Stimulated activated effector memory CD8-positive, alpha-beta T cell treated with anti-CD3 and anti-CD28 coated beads, Interleukin-12 subunit alpha, Interleukin-12 subunit beta, amount 100 ng/mL, for 72 hours (primary cell): Measurements from ENCODE around the gene RGCC.

Experiments
- ATAC-seq: fragments of 150-1000 bp; cut with Tn5 transposase; 2 replicates; pipeline ENCODE4 v1.10.0; 2021
- DNase-seq, 2 donors: peaks; one replicate each; pipeline ENCODE4 v3.0.0; 2021 to 2022; ENCODE audit warnings: low spot score in 2 of 2
- H3K27ac Mint-ChIP-seq: one replicate; pipeline ENCODE4 v1.8.0; 2022; ENCODE audit warnings: mild to moderate bottlenecking, mixed read lengths
- H3K36me3 Mint-ChIP-seq: one replicate; pipeline ENCODE4 v1.8.0; 2022; ENCODE audit warnings: mild to moderate bottlenecking, mixed read lengths
- H3K4me1 Mint-ChIP-seq: one replicate; pipeline ENCODE4 v1.8.0; 2022; ENCODE audit warnings: mixed read lengths
- H3K4me3 Mint-ChIP-seq: one replicate; pipeline ENCODE4 v1.8.0; 2022; ENCODE audit warnings: mild to moderate bottlenecking, mixed read lengths
- H3K9me3 Mint-ChIP-seq: one replicate; pipeline ENCODE4 v1.8.0; 2022; ENCODE audit warnings: mixed read lengths

The RGCC gene

DNA sequence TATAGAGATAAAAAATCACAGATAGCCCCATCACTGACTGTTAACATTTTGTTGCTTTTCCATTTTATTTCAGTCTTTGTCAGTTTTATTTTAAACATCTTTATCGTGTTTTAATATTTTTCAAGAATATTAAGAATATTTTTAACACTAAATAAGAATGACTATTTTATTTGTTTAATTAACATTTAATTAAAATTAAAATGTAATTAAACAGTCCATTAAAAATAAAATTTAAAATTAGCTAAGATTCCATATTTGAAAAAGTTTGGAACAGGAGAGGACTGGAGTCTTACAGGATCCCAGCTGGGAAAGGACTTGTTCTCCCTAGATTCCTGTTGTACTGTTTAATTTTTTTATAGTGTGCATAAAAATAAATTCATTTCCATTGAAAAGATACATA is 54.5 kb downstream of the RGCC start:
- DNase-seq (no peak), ATAC-seq (no peak)
- Mint-ChIP-seq H3K27ac (no peak overlapping the region), H3K4me1 (no peaks in the 10 kb centered on the region), H3K36me3 (no peaks in the 10 kb centered on the region), H3K9me3 (no peaks in the 10 kb centered on the region), H3K4me3 (no peak overlapping the region)

DNA sequence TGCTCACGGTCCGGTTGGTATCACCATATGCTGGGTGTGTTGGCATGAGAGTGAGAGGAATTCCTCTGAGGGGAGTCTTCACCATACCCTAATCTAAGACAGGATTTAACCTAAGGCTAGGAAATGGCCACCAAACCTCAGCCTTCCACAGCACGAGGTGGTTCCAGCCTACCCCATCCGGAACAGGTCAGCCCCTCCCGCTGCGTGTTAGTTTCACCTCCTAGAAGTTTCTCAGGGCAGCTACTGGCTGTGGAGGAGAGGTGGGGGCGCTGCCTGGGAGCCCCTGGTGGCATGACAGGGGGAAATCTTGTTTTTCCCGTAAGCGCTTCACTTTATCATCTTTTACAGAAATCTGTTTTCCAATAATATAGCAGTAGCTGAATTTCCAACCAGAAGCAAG is 55.1 kb downstream of the RGCC start:
- Mint-ChIP-seq H3K4me1 (no peaks in the 10 kb centered on the region), H3K9me3 (no peaks in the 10 kb centered on the region), H3K27ac (no peak overlapping the region), H3K36me3 (no peaks in the 10 kb centered on the region), H3K4me3 (no peak overlapping the region)
- ATAC-seq (no peak), DNase-seq (peak in 1 of 2 donors; percentile 44)

DNA sequence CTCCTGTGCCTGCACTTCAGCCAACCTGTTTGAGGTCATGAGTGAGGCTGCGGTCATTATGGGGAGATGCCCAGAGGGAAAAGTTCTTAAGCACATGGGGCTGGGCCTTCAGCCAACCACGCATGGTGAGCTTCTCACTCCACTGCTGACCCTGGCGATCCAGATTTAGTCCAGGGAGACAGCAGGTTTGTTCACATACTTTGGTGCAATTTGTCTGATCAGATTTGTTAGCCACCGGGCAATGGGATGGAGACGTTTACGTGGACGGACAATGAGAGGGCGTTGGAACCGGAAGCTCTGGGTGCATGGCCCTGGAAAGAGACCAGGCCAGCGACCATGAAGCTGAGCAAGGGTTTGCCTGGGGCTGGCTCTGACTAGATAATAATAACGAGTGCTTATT is 56.2 kb downstream of the RGCC start:
- DNase-seq (no peak), ATAC-seq (no peak)
- Mint-ChIP-seq H3K4me3 (no peak overlapping the region), H3K4me1 (no peaks in the 10 kb centered on the region), H3K36me3 (no peaks in the 10 kb centered on the region), H3K27ac (peak overlapping the region; percentile 27), H3K9me3 (no peaks in the 10 kb centered on the region)

DNA sequence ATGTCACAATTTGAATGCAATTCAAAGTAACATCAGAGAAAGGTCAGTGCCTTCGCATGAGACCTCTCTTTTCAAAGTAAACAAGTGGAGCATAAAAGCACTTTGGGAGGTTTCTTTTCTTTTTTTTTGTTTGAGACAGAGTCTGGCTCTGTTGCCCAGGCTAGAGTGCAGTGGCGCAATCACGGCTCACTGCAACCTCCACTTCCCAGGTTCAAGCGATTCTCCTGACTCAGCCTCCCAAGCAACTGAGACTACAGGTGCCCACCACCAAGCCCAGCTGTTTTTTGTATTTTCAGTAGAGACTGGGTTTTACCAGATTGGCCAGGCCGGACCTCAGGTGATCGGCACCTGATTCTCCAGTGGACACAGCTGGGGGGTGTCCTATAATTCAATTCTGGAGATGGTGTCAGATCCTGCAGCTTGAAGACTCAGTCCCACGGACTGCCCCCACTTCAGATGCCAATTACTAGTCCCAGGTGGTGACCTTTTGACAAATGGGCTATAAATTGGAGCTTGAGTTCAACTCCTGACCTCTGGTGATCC is 57.6 kb downstream of the RGCC start:
- Mint-ChIP-seq H3K4me3 (no peak overlapping the region), H3K27ac (no peak overlapping the region)

DNA sequence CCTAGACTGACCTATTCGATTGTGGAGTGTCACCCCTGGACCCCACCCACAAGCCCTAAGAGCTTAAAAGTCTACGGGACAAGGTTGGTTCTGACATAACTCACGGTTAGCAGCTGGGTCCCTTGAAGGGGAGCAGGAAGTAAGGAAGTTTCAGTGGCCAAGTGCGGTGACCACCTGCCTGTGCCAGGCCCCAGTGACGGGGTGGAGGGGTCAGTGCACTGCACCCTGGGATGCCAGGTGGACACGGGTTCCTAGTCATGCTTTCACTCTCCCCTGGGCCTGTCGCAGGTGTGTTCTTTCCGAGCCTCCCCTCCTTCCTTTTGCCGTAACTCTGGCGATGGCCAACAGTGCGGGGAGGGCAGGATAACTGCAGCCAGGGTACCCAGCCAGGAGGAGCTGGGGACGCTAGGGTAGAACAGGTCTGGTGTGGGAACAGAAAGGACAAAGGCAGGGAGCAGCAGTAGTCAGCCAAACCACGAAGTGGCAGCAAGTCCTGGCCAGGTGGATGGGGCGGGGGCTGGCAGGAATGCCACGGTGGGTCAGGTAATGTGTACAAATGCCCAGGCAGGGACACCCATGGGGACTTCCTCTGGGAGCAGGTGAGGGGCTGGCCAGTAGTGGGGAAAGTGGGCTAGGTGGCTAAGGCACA is 58.3 kb downstream of the RGCC start:
- Mint-ChIP-seq H3K9me3 (no peaks in the 10 kb centered on the region), H3K4me1 (no peaks in the 10 kb centered on the region), H3K27ac (peak overlapping the region; percentile 54), H3K36me3 (no peaks in the 10 kb centered on the region), H3K4me3 (no peak overlapping the region)
- peak in 1 of 2 donors; percentile 22 for DNase-seq
- ATAC-seq: no peak

More for the DNA sequence above, 57.6 kb downstream of the RGCC start:
- no peaks in the 10 kb centered on the region for H3K9me3 Mint-ChIP-seq
- DNase-seq: peak in 1 of 2 donors; percentile 40
- ATAC-seq: no peak
- H3K36me3 Mint-ChIP-seq: no peaks in the 10 kb centered on the region
- no peaks in the 10 kb centered on the region for H3K4me1 Mint-ChIP-seq

DNA sequence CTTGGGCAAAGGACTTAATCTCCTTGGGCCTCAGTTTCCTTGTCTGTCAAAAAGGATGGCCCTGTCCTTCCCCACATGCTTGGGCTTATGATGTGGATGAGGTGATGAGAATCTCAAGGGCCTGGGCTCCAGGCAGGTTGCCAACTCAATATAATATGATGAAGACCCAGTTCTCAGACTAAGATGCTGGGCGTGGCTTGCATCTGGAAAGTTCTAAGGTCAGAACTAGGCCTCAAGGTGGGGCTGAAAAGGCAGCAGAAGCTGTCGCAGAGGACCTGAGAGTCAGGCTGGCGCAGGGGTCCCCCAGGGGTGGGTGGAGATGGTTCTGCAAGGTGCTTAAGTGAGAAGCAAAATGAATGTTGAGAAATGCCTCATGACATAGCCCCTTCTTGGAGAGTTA is 58.8 kb downstream of the RGCC start:
- peak in 1 of 2 donors; percentile 23 for DNase-seq
- Mint-ChIP-seq H3K4me3 (no peak overlapping the region), H3K27ac (peak overlapping the region; percentile 54), H3K4me1 (no peaks in the 10 kb centered on the region), H3K9me3 (no peaks in the 10 kb centered on the region), H3K36me3 (no peaks in the 10 kb centered on the region)
- no peak for ATAC-seq

DNA sequence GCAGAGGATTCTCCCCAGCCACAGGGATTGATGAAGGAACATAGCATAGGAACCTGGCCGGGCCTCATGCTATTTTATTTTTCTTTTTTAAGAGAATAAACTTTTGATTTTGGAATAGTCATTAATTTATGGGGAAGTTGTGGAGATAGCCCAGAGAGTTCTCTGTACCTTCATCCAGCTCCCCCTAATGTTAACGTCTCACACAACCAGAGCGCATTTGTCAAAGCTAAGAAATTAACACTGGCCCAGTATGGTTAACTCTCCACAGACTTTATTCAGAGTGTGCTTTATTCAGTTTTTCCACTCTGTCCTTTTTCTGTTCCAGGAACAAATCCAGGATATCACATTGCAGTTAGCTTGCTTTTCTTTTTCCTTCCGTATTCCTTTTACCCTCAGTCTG is 59.4 kb downstream of the RGCC start:
- H3K36me3 Mint-ChIP-seq: no peaks in the 10 kb centered on the region
- DNase-seq (no peak), ATAC-seq (no peak)
- H3K4me1 Mint-ChIP-seq: no peaks in the 10 kb centered on the region
- H3K27ac Mint-ChIP-seq: peak overlapping the region; percentile 16
- no peaks in the 10 kb centered on the region for H3K9me3 Mint-ChIP-seq
- no peak overlapping the region for H3K4me3 Mint-ChIP-seq

DNA sequence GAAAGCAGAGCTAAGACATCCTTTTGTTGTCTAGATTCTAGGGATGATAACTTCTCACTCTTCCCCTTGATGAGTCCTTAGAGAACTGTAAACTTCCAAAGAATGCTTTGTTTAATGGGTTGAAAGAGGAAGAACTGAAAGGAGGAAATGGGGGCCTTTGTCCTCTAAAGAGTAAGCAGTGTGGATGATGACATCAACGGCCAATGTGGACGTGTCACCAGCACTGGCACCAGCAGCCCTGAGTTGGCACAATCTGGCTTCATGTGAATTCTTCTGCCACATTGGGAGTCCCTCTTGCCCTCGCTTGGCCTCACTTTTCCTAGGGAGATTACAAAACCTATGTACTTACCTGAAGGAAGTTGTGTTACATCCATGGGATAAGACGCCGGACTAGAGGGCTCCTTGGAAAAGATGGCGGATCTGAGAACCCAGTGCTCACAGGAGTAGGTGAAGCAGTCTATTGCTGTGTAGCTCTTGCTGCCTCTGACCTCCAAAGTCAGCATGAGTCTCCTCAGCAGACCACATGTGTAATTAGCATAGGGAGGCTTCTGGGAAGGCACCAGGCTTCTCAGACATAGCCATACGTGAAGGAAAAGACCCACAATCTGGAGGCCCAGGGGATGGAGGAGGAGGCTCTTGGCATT is 62.8 kb downstream of the RGCC start:
- DNase-seq (peak in 1 of 2 donors; percentile 38), ATAC-seq (peak; percentile 75)
- Mint-ChIP-seq H3K9me3 (no peaks in the 10 kb centered on the region), H3K4me1 (no peaks in the 10 kb centered on the region), H3K36me3 (no peaks in the 10 kb centered on the region), H3K27ac (peak overlapping the region; percentile 29), H3K4me3 (no peak overlapping the region)
